IPS DF 6.9 (cell line): ENCODE results near the gene CTDP1.
"Not testable (repeated sequence)": the region's sequence is repeated elsewhere in the genome, so short reads cannot be mapped to it uniquely, and the experiment has no call there.

ENCODE experiments used
- DNase-seq: peaks from one replicate; pipeline ENCODE4 v3.0.0-alpha.2; 2013; ENCODE audit warnings: low read depth, low spot score
- H3K27ac ChIP-seq: one replicate; pipeline ENCODE4 v1.5.1; 2013; ENCODE audit warnings: low read length, control low read depth
- H3K27me3 ChIP-seq: 2 replicates; pipeline ENCODE4 v1.6.1; 2013; ENCODE audit warnings: mild to moderate bottlenecking, low read length; ENCODE audit not compliant: control insufficient read depth, insufficient read depth
- H3K36me3 ChIP-seq: 2 replicates; pipeline ENCODE4 v1.6.1; 2013; ENCODE audit warnings: low read length; ENCODE audit not compliant: control insufficient read depth, insufficient read depth
- H3K4me1 ChIP-seq: 2 replicates; pipeline ENCODE4 v1.6.1; 2013; ENCODE audit warnings: low read length; ENCODE audit not compliant: control insufficient read depth, insufficient read depth
- H3K4me3 ChIP-seq: 2 replicates; pipeline ENCODE4 v1.5.1; 2013; ENCODE audit warnings: mild to moderate bottlenecking, low read length
- H3K9me3 ChIP-seq: 2 replicates; pipeline ENCODE4 v1.6.1; 2013; ENCODE audit warnings: low read length, inconsistent platforms; ENCODE audit not compliant: control insufficient read depth, insufficient read depth
- WGBS: extraction: QIAGEN DNeasy Blood & Tissue Kit; methylation state at CpG from one replicate; pipeline ENCODE4 v1.1.7; 2013; ENCODE audit warnings: mixed read lengths, missing lambda C conversion rate; ENCODE audit not compliant: insufficient read length, insufficient coverage; 5-methylcytosine and 5-hydroxymethylcytosine counted together

The CTDP1 gene

GRCh38 chr18:79724299-79725080 is 44.9 kb downstream of the CTDP1 start:
- Histone ChIP-seq H3K27me3 (no peaks in the 10 kb centered on the region), H3K9me3 (no peaks in the 10 kb centered on the region), H3K27ac (no peak overlapping the region), H3K4me3 (no peak overlapping the region), H3K36me3 (peaks cover 9% of the 10 kb centered on the region; the same call in 1 of the 2 replicates), H3K4me1 (no peaks in the 10 kb centered on the region)
- no CpG with 5 or more reads among the region's 15 CpGs for WGBS
- no peak for DNase-seq

GRCh38 chr18:79725486-79725885 is 45.9 kb downstream of the CTDP1 start:
- Histone ChIP-seq H3K4me1 (no peaks in the 10 kb centered on the region), H3K27ac (no peak overlapping the region), H3K27me3 (no peaks in the 10 kb centered on the region), H3K36me3 (peaks cover 8% of the 10 kb centered on the region; the same call in 1 of the 2 replicates), H3K9me3 (no peaks in the 10 kb centered on the region), H3K4me3 (no peak overlapping the region)
- WGBS, result no CpG with 5 or more reads among the region's 15 CpGs
- no peak for DNase-seq

- no peak for DNase-seq
- no peaks in the 10 kb centered on the region for H3K4me1 ChIP-seq
- no peaks in the 10 kb centered on the region for H3K27me3 ChIP-seq
- H3K9me3 ChIP-seq, result no peaks in the 10 kb centered on the region
- H3K36me3 ChIP-seq, result peaks cover 18% of the 10 kb centered on the region
- no CpG with 5 or more reads among the region's 20 CpGs for WGBS
- no peak overlapping the region for H3K4me3 ChIP-seq
- no peak overlapping the region for H3K27ac ChIP-seq
Measured at GRCh38 chr18:79726721-79727120, 47.1 kb downstream of the CTDP1 start.

GRCh38 chr18:79727211-79727610 is 47.6 kb downstream of the CTDP1 start:
- Histone ChIP-seq H3K27ac (no peak overlapping the region), H3K9me3 (no peaks in the 10 kb centered on the region), H3K4me3 (no peak overlapping the region), H3K4me1 (no peaks in the 10 kb centered on the region), H3K36me3 (peaks cover 20% of the 10 kb centered on the region), H3K27me3 (no peaks in the 10 kb centered on the region)
- DNase-seq, result no peak
- WGBS, result 96% methylated on average over 13 of the region's 33 CpGs

- no peak for DNase-seq
- Histone ChIP-seq H3K36me3 (peaks cover 20% of the 10 kb centered on the region), H3K27ac (no peak overlapping the region), H3K27me3 (no peaks in the 10 kb centered on the region), H3K4me1 (no peaks in the 10 kb centered on the region), H3K9me3 (no peaks in the 10 kb centered on the region), H3K4me3 (no peak overlapping the region)
- WGBS, result no CpG with 5 or more reads among the region's 35 CpGs
Measured at GRCh38 chr18:79728931-79729586, 49.5 kb downstream of the CTDP1 start.

GRCh38 chr18:79729611-79730010 is 50.0 kb downstream of the CTDP1 start:
- Histone ChIP-seq H3K27me3 (no peaks in the 10 kb centered on the region), H3K36me3 (peaks cover 20% of the 10 kb centered on the region), H3K4me1 (no peaks in the 10 kb centered on the region), H3K9me3 (no peaks in the 10 kb centered on the region), H3K27ac (no peak overlapping the region), H3K4me3 (no peak overlapping the region)
- WGBS, result no CpG with 5 or more reads among the region's 12 CpGs
- DNase-seq, result no peak

- H3K4me3 ChIP-seq, result no peak overlapping the region
- H3K9me3 ChIP-seq, result no peaks in the 10 kb centered on the region
- no peak overlapping the region for H3K27ac ChIP-seq
- H3K27me3 ChIP-seq, result no peaks in the 10 kb centered on the region
- H3K4me1 ChIP-seq, result no peaks in the 10 kb centered on the region
- WGBS, result no CpG with 5 or more reads among the region's 11 CpGs
- DNase-seq, result no peak
- H3K36me3 ChIP-seq, result peaks cover 29% of the 10 kb centered on the region
Measured at GRCh38 chr18:79730804-79731203, 51.2 kb downstream of the CTDP1 start.

GRCh38 chr18:79731881-79732720 is 52.5 kb downstream of the CTDP1 start:
- no CpG with 5 or more reads among the region's 17 CpGs for WGBS
- H3K36me3 ChIP-seq, result peaks cover 36% of the 10 kb centered on the region
- not testable (repeated sequence) for H3K27ac ChIP-seq, H3K4me1 ChIP-seq, H3K4me3 ChIP-seq, H3K27me3 ChIP-seq, DNase-seq, H3K9me3 ChIP-seq

- no peak overlapping the region for H3K27ac ChIP-seq
- no peaks in the 10 kb centered on the region for H3K9me3 ChIP-seq
- no CpG with 5 or more reads among the region's 9 CpGs for WGBS
- no peaks in the 10 kb centered on the region for H3K4me1 ChIP-seq
- DNase-seq, result no peak
- peaks cover 36% of the 10 kb centered on the region for H3K36me3 ChIP-seq
- no peak overlapping the region for H3K4me3 ChIP-seq
- H3K27me3 ChIP-seq, result no peaks in the 10 kb centered on the region
Measured at GRCh38 chr18:79732721-79733025, 53.1 kb downstream of the CTDP1 start.

- no peak for DNase-seq
- no peaks in the 10 kb centered on the region for H3K9me3 ChIP-seq
- H3K4me3 ChIP-seq, result no peak overlapping the region
- WGBS, result no CpG with 5 or more reads among the region's 38 CpGs
- no peak overlapping the region for H3K27ac ChIP-seq
- no peaks in the 10 kb centered on the region for H3K27me3 ChIP-seq
- H3K36me3 ChIP-seq, result peaks cover 37% of the 10 kb centered on the region
- H3K4me1 ChIP-seq, result no peaks in the 10 kb centered on the region
Measured at GRCh38 chr18:79733135-79733701, 53.6 kb downstream of the CTDP1 start.
